Subcutaneous abdominal adipose tissue (tissue), 5 donors: ENCODE measurements around the gene PIEZO1.

Experiments
- H3K27ac ChIP-seq: one replicate; pipeline ENCODE4 v1.7.0; 2013; ENCODE audit warnings: low read depth, mild to moderate bottlenecking, inconsistent platforms, low read length, moderate library complexity
- H3K27me3 ChIP-seq, 5 donors: one replicate each; pipeline ENCODE4 v1.7.0; 2013; ENCODE audit warnings: low read length in 5 of 5, inconsistent platforms in 1 of 5; ENCODE audit not compliant: control insufficient read depth in 5 of 5, insufficient read depth in 4 of 5
- H3K36me3 ChIP-seq, 5 donors: one replicate each; pipeline ENCODE4 v1.7.0; 2013; ENCODE audit warnings: low read length in 5 of 5; ENCODE audit not compliant: control insufficient read depth in 5 of 5, insufficient read depth in 5 of 5
- H3K4me1 ChIP-seq, 5 donors: one replicate each; pipeline ENCODE4 v1.7.0; 2013; ENCODE audit warnings: low read length in 5 of 5, mild to moderate bottlenecking in 3 of 5, moderate library complexity in 1 of 5; ENCODE audit not compliant: control insufficient read depth in 5 of 5, insufficient read depth in 5 of 5
- H3K4me3 ChIP-seq, 5 donors: one replicate each; pipeline ENCODE4 v1.7.0; 2013; ENCODE audit warnings: low read length in 5 of 5, low read depth in 1 of 5
- H3K9ac ChIP-seq, 5 donors: one replicate each; pipeline ENCODE4 v1.7.0; 2013; ENCODE audit warnings: low read length in 5 of 5, mild to moderate bottlenecking in 4 of 5, moderate library complexity in 3 of 5
- H3K9me3 ChIP-seq, 5 donors: one replicate each; pipeline ENCODE4 v1.7.0; 2013; ENCODE audit warnings: low read length in 5 of 5; ENCODE audit not compliant: control insufficient read depth in 5 of 5
- donor health status: healthy.
- donor health status: healthy.
- donor health status: healthy.
- donor health status: healthy.
- donor health status: healthy.

Gene PIEZO1

GRCh38 chr16:88754109-88754911, 30.7 kb downstream of the PIEZO1 start:
- H3K9me3 ChIP-seq, result peaks cover 0 to 3% (median 0%) of the 10 kb centered on the region in 5 donors
- peaks cover 0 to 23% (median 7%) of the 10 kb centered on the region in 5 donors for H3K36me3 ChIP-seq
- no peak overlapping the region for H3K4me3 ChIP-seq
- H3K27ac ChIP-seq, result no peak overlapping the region
- H3K9ac ChIP-seq, result peak overlapping the region in 1 of 5 donors; percentile 1
- no peaks in the 10 kb centered on the region for H3K27me3 ChIP-seq
- H3K4me1 ChIP-seq, result peaks cover 0 to 32% (median 13%) of the 10 kb centered on the region in 5 donors

GRCh38 chr16:88753602-88754001, 31.4 kb downstream of the PIEZO1 start:
- no peak overlapping the region for H3K4me3 ChIP-seq
- no peak overlapping the region for H3K9ac ChIP-seq
- no peaks in the 10 kb centered on the region for H3K27me3 ChIP-seq
- peaks cover 0 to 25% (median 8%) of the 10 kb centered on the region in 5 donors for H3K36me3 ChIP-seq
- H3K9me3 ChIP-seq, result peaks cover 0 to under 1% (median 0%) of the 10 kb centered on the region in 5 donors
- no peak overlapping the region for H3K27ac ChIP-seq
- peaks cover 0 to 25% (median 6%) of the 10 kb centered on the region in 5 donors for H3K4me1 ChIP-seq

- H3K36me3 ChIP-seq, result peaks cover 0 to 28% (median 8%) of the 10 kb centered on the region in 5 donors
- peaks cover 0 to 25% (median 6%) of the 10 kb centered on the region in 5 donors for H3K4me1 ChIP-seq
- H3K9ac ChIP-seq, result no peak overlapping the region
Observed at GRCh38 chr16:88753191-88753590, 31.8 kb downstream of the PIEZO1 start.

GRCh38 chr16:88752386-88753002, 32.5 kb downstream of the PIEZO1 start:
- peaks cover 0 to 34% (median 11%) of the 10 kb centered on the region in 5 donors for H3K36me3 ChIP-seq
- H3K9me3 ChIP-seq, result no peaks in the 10 kb centered on the region
- peaks cover 0 to 27% (median 3%) of the 10 kb centered on the region in 5 donors for H3K4me1 ChIP-seq
- no peak overlapping the region for H3K4me3 ChIP-seq
- H3K27me3 ChIP-seq, result no peaks in the 10 kb centered on the region
- H3K27ac ChIP-seq, result no peak overlapping the region
- H3K9ac ChIP-seq, result no peak overlapping the region

More at GRCh38 chr16:88753191-88753590, 31.8 kb downstream of the PIEZO1 start:
- Histone ChIP-seq H3K27me3 (no peaks in the 10 kb centered on the region), H3K4me3 (no peak overlapping the region), H3K27ac (no peak overlapping the region), H3K9me3 (no peaks in the 10 kb centered on the region)

- no peak overlapping the region for H3K4me3 ChIP-seq
- no peaks in the 10 kb centered on the region for H3K9me3 ChIP-seq
- H3K36me3 ChIP-seq, result peaks cover 0 to 37% (median 11%) of the 10 kb centered on the region in 5 donors
- no peak overlapping the region for H3K27ac ChIP-seq
- H3K4me1 ChIP-seq, result peaks cover 2 to 43% (median 11%) of the 10 kb centered on the region in 5 donors
- H3K9ac ChIP-seq, result no peak overlapping the region
- no peaks in the 10 kb centered on the region for H3K27me3 ChIP-seq
Observed at GRCh38 chr16:88750854-88751253, 34.2 kb downstream of the PIEZO1 start.

GRCh38 chr16:88749358-88749757, 35.7 kb downstream of the PIEZO1 start:
- no peaks in the 10 kb centered on the region for H3K27me3 ChIP-seq
- no peak overlapping the region for H3K4me3 ChIP-seq
- H3K9me3 ChIP-seq, result no peaks in the 10 kb centered on the region
- no peak overlapping the region for H3K27ac ChIP-seq
- peaks cover 0 to 37% (median 11%) of the 10 kb centered on the region in 5 donors for H3K36me3 ChIP-seq
- H3K9ac ChIP-seq, result no peak overlapping the region
- peaks cover 4 to 49% (median 23%) of the 10 kb centered on the region in 5 donors for H3K4me1 ChIP-seq

- no peak overlapping the region for H3K9ac ChIP-seq
- H3K27me3 ChIP-seq, result no peaks in the 10 kb centered on the region
- H3K36me3 ChIP-seq, result peaks cover 0 to 30% (median 9%) of the 10 kb centered on the region in 5 donors
- no peak overlapping the region for H3K27ac ChIP-seq
- H3K9me3 ChIP-seq, result no peaks in the 10 kb centered on the region
- no peak overlapping the region for H3K4me3 ChIP-seq
- peaks cover 4 to 49% (median 29%) of the 10 kb centered on the region in 5 donors for H3K4me1 ChIP-seq
Observed at GRCh38 chr16:88748364-88748763, 36.7 kb downstream of the PIEZO1 start.

- Histone ChIP-seq H3K27me3 (no peaks in the 10 kb centered on the region), H3K36me3 (peaks cover 0 to 35% (median 10%) of the 10 kb centered on the region in 5 donors), H3K9ac (no peak overlapping the region), H3K27ac (no peak overlapping the region), H3K4me3 (no peak overlapping the region), H3K4me1 (peaks cover 6 to 48% (median 29%) of the 10 kb centered on the region in 5 donors), H3K9me3 (no peaks in the 10 kb centered on the region)
Observed at GRCh38 chr16:88747588-88748301, 37.3 kb downstream of the PIEZO1 start.

- H3K4me1 ChIP-seq, result peaks cover 6 to 48% (median 29%) of the 10 kb centered on the region in 5 donors
- peaks cover 0 to 40% (median 16%) of the 10 kb centered on the region in 5 donors for H3K36me3 ChIP-seq
- no peak overlapping the region for H3K4me3 ChIP-seq
- no peak overlapping the region for H3K9ac ChIP-seq
- no peaks in the 10 kb centered on the region for H3K9me3 ChIP-seq
- H3K27me3 ChIP-seq, result no peaks in the 10 kb centered on the region
- H3K27ac ChIP-seq, result no peak overlapping the region
Observed at GRCh38 chr16:88746506-88746905, 38.5 kb downstream of the PIEZO1 start.
